GM11168 (cell line): Measurements from ENCODE around the gene NKX2-4.
"Not testable (repeated sequence)": the region's sequence is repeated elsewhere in the genome, so short reads cannot be mapped to it uniquely, and the experiment has no call there.

Source experiments
- in situ Hi-C: fragments of 300-500 bp; cut with MboI; formaldehyde crosslinking; loops from one replicate; pipeline ENCODE4 v1.12.0; 2022; ENCODE audit warnings: low sequenced_read_pairs; ENCODE audit not compliant: unreplicated experiment

Gene NKX2-4

GRCh38 chr20:21366273-21366672 is 31.1 kb downstream of the NKX2-4 start:
- in situ Hi-C loops: not testable (repeated sequence)

- in situ Hi-C loops: no loop called here
These were observed 31.6 kb downstream of the NKX2-4 start for GRCh38 chr20:21365771-21366170.

DNA sequence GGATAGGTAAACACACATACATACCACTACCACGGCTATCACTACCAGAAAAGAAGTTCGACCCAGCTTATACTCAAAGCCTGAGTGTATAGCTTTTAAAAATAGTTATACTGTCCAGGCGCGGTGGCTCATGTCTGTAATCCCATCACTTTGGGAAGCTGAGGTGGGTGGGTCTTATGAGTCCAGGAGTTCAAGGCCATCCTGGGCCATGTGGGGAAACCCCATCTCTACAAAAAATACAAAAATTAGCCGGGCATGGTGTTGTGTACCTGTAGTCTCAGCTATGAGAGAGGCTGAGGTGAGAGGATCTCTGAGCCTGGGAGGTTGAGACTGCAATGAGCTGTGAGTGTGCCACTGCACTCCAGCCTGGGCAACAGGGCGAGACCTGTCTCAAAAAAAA is 32.9 kb downstream of the NKX2-4 start:
- in situ Hi-C loops: no loop called here

GRCh38 chr20:21361266-21361665 is 36.1 kb downstream of the NKX2-4 start:
- in situ Hi-C loops: no loop called here

- in situ Hi-C loops: no loop called here
These were observed 36.6 kb downstream of the NKX2-4 start for GRCh38 chr20:21360705-21361104.

- in situ Hi-C loops: no loop called here
These were observed 38.6 kb downstream of the NKX2-4 start for GRCh38 chr20:21358737-21359136.

- in situ Hi-C loops: no loop called here
These were observed 39.5 kb downstream of the NKX2-4 start for GRCh38 chr20:21357844-21358243.

DNA sequence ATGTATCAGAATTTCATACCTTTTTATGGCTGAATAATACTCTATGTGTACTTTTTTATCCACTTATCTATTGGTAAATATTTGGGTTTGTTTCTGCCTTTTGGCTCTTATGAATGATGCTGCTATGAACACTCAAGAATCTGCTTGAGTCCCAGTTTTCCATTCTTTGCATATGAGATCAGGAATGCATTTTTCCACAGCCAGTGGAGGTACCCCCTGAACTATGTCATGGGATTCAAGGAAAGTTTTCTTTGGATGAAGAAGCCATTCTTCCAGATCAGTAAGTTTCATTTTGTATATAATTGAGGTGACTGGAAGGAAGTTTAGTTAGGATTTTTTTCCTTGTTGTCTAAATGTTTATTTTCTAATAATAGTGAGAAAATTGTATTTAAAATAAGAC is 40.9 kb downstream of the NKX2-4 start:
- in situ Hi-C loops: no loop called here

GRCh38 chr20:21355981-21356380 is 41.3 kb downstream of the NKX2-4 start:
- in situ Hi-C loops: no loop called here

DNA sequence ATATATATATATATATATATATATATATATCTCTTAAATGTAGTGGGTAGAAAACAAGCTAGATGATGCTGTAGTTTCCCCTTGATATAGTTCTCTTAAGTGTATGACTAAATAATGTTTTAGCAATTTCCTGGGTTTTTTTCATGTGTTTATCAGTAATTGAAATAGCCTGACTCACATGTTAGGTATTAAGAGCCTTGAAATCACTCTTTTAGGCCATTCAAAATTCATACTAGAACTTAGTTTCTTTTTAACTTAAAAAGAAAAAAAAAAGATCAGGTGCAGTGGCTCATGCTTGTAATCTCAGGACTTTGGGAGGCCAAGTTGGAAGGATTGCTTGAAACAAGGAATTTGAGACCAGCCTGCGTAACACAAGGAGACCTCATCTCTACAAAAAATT is 44.1 kb downstream of the NKX2-4 start:
- in situ Hi-C loops: no loop called here

GRCh38 chr20:21352703-21353102 is 44.6 kb downstream of the NKX2-4 start:
- in situ Hi-C loops: no loop called here
